ENCODE data around the gene PIH1D1.

GRCh38 chr19:49438261-49438660, 13.4 kb downstream of the PIH1D1 start:
- TF ChIP-seq CTCF (IDR thresholded peaks at IDR 0.05) (no peak), POLR2AphosphoS5 (IDR thresholded peaks at IDR 0.05) (no peak)

Measured in suprapubic skin (tissue), 3 donors.